ENCODE measurements around the gene RGS14. TPM values are rescaled to one million over a fixed set of nuclear protein-coding genes. Genes with fewer than 3 reads are reported as not detected.

Gene RGS14
- total RNA-seq, 1 experiment from 2014 or later = 9.4 TPM

DNA sequence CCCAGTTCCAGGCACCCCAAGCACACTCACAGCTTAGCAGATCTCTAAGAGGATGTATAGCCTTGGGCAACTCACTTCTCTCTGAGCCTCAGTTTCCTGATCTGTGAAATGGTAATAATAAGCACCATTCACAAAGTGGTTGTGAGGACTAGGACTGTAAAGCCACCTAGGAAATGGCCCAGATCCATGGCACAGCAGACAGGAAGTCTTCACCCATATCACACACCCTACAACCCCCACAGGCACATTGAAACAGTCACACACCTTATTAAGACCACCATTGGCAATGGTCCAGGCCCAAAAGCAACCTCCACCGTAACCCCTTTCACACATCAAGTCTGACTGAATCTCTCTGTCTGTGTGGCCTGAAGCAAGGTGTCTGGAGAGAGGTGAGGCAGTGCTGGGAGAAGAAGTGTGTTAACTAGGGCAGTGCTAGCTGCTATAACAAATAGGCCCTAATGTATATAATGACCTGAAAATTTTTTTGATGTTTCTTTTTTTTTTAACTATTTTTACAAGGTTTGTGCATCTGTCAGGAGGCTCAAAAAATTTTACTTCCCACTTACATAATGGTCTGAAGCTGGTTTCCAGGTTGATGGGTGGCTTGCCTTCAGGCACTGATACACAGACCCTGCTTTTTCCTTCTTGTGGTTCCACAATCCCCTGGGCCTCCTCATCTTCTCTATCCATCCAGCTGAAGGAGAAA, 2.4 kb upstream of the RGS14 start:
- CTCF ChIA-PET = interaction anchor here (3.2 kb wide), 1 partner anchor 14 kb away, joined by 15 read pairs; no protein-coding TSS in a partner anchor
- Histone ChIP-seq H3K36me3 (ENCODE audit: control insufficient read depth in 1 of 2, insufficient read depth in 2 of 2, low read length in 2 of 2) (no peaks in the 10 kb centered on the region), H3K9me3 (ENCODE audit: control insufficient read depth in 1 of 2, insufficient read depth in 1 of 2, low read depth in 1 of 2, low read length in 2 of 2) (peaks cover 0 to 4% of the 10 kb centered on the region in 2 experiments; a peak in 1 of 4 replicates), H3K4me2 (ENCODE audit: low read length) (no peak overlapping the region), H3K27ac (ENCODE audit: low read depth, low read length) (no peak overlapping the region), H3K9me2 (ENCODE audit: insufficient read depth) (no peaks in the 10 kb centered on the region), H3K79me2 (ENCODE audit: insufficient read depth, low read length) (peaks cover 11% of the 10 kb centered on the region), H3K4me3 (replicated peaks in 1 of 2; ENCODE audit: low read depth in 1 of 2, low read length in 2 of 2) (no peak overlapping the region), H2AFZ (ENCODE audit: low read depth, low read length, poor library complexity, severe bottlenecking) (no peak overlapping the region), H3K27me3 (ENCODE audit: insufficient read depth, low read length) (no peaks in the 10 kb centered on the region), H4K20me1 (ENCODE audit: insufficient read depth) (no peaks in the 10 kb centered on the region), H3K9ac (ENCODE audit: low read length) (no peak overlapping the region), H3K4me1 (ENCODE audit: control insufficient read depth in 1 of 2, insufficient read depth in 2 of 2, low read length in 2 of 2) (peaks cover 7 to 17% of the 10 kb centered on the region in 2 experiments)
- TF ChIP-seq EZH2phosphoT487 (IDR thresholded peaks at IDR 0.05; ENCODE audit: borderline replicate concordance) = no peak
- no peak for TF ChIP-seq ELF1 (IDR thresholded peaks at IDR 0.05; ENCODE audit: borderline replicate concordance, low read depth)
- no peak for TF ChIP-seq JUND (IDR thresholded peaks at IDR 0.05)
- TF ChIP-seq FOSL1 (IDR thresholded peaks at IDR 0.05; ENCODE audit: low read depth) = no peak
- no peak for TF ChIP-seq SRF (IDR thresholded peaks at IDR 0.05; ENCODE audit: low read depth)
- TF ChIP-seq EZH2 (IDR thresholded peaks at IDR 0.05) = no peak
- TF ChIP-seq, protein P1, sequence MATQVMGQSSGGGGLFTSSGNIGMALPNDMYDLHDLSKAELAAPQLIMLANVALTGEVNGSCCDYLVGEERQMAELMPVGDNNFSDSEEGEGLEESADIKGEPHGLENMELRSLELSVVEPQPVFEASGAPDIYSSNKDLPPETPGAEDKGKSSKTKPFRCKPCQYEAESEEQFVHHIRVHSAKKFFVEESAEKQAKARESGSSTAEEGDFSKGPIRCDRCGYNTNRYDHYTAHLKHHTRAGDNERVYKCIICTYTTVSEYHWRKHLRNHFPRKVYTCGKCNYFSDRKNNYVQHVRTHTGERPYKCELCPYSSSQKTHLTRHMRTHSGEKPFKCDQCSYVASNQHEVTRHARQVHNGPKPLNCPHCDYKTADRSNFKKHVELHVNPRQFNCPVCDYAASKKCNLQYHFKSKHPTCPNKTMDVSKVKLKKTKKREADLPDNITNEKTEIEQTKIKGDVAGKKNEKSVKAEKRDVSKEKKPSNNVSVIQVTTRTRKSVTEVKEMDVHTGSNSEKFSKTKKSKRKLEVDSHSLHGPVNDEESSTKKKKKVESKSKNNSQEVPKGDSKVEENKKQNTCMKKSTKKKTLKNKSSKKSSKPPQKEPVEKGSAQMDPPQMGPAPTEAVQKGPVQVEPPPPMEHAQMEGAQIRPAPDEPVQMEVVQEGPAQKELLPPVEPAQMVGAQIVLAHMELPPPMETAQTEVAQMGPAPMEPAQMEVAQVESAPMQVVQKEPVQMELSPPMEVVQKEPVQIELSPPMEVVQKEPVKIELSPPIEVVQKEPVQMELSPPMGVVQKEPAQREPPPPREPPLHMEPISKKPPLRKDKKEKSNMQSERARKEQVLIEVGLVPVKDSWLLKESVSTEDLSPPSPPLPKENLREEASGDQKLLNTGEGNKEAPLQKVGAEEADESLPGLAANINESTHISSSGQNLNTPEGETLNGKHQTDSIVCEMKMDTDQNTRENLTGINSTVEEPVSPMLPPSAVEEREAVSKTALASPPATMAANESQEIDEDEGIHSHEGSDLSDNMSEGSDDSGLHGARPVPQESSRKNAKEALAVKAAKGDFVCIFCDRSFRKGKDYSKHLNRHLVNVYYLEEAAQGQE (IDR thresholded peaks at IDR 0.05; ENCODE audit: low read depth) = no peak
- no peak for TF ChIP-seq RAD21 (IDR thresholded peaks at IDR 0.05; ENCODE audit: low read depth)
- TF ChIP-seq, protein P2, sequence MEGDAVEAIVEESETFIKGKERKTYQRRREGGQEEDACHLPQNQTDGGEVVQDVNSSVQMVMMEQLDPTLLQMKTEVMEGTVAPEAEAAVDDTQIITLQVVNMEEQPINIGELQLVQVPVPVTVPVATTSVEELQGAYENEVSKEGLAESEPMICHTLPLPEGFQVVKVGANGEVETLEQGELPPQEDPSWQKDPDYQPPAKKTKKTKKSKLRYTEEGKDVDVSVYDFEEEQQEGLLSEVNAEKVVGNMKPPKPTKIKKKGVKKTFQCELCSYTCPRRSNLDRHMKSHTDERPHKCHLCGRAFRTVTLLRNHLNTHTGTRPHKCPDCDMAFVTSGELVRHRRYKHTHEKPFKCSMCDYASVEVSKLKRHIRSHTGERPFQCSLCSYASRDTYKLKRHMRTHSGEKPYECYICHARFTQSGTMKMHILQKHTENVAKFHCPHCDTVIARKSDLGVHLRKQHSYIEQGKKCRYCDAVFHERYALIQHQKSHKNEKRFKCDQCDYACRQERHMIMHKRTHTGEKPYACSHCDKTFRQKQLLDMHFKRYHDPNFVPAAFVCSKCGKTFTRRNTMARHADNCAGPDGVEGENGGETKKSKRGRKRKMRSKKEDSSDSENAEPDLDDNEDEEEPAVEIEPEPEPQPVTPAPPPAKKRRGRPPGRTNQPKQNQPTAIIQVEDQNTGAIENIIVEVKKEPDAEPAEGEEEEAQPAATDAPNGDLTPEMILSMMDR (IDR thresholded peaks at IDR 0.05 in 2 of 3, conservative IDR thresholded peaks at IDR 0.05 in 1 of 3; ENCODE audit: borderline replicate concordance in 1 of 3, insufficient read depth in 1 of 3, low read depth in 2 of 3, low read length in 2 of 3) = no peak
- TF ChIP-seq EGR1 (IDR thresholded peaks at IDR 0.05; ENCODE audit: low read depth) = no peak
- no peak for DNase-seq (ENCODE audit: low read depth, low spot score)
- POLR2A ChIA-PET = no interaction called here
- no TSS peak for BruUV-seq (replicated peaks)
- RAD21 ChIA-PET (ENCODE audit: low non-redundant PET in 1 of 2, low total read pairs in 2 of 2, uncharacterized antibody in 2 of 2, unreplicated experiment in 2 of 2) = no interaction called here
- intact Hi-C loops (cut with micrococcal nuclease) = no loop called here
- ATAC-seq = no peak

Data from HCT116 (cell line).